A549 (cell line): Measurements from ENCODE around the gene KCNAB1. TPM values are rescaled to one million over a fixed set of nuclear protein-coding genes. Genes with fewer than 3 reads are reported as not detected.

Experiments
- ATAC-seq, 2 experiments: fragments of 200-7000 bp in 1 of 2; fragments of >200 bp in 1 of 2; cut with Nextera tagmentation in 1 of 2; cut with Tn5 transposase in 1 of 2; 3 replicates each; pipeline versions ENCODE4 v1.8.0 to v1.9.1; 2018 to 2020; ENCODE audit warnings: mild to moderate bottlenecking in 1 of 2, moderate library complexity in 1 of 2
- CTCF ChIA-PET: fragments of 300-600 bp; sonication (Branson Sonifier 250); formaldehyde crosslinking; extraction: SDS; loops from one replicate; lab custom pipeline; 2021; ENCODE audit warnings: antibody characterized with exemption, inconsistent platforms; lab: Yijun Ruan, JAX
- POLR2A ChIA-PET: fragments of 350-600 bp; formaldehyde crosslinking; extraction: SDS; loops from one replicate; lab custom pipeline; 2021; ENCODE audit warnings: antibody characterized with exemption, inconsistent platforms; lab: Yijun Ruan, JAX
- DNase-seq, 2 experiments: peaks; one replicate each; pipeline versions ENCODE4 v3.0.0 to v3.0.0-alpha.2; 2011 to 2016; ENCODE audit warnings: low read depth in 1 of 2, low spot score in 1 of 2
- FAIRE-seq: peaks from 2 replicates; lab custom pipeline; 2011; peaks lifted over from hg19 to GRCh38; lab: Jason Lieb, UNC
- H3K27ac ChIP-seq, 2 experiments: fragments of >200 bp; sonication (Bioruptor Twin); formaldehyde crosslinking; 3 replicates each; pipeline ENCODE4 v1.5.1; 2016 to 2017
- H3K4me1 ChIP-seq: fragments of >200 bp; sonication (Bioruptor Twin); formaldehyde crosslinking; 3 replicates; pipeline ENCODE4 v1.6.1; 2016
- H3K4me2 ChIP-seq: fragments of >200 bp; sonication (Bioruptor Twin); formaldehyde crosslinking; 3 replicates; pipeline ENCODE4 v1.6.1; 2016
- H3K4me3 ChIP-seq: fragments of >200 bp; sonication (Bioruptor Twin); formaldehyde crosslinking; 3 replicates; pipeline ENCODE4 v1.5.1; 2016
- H3K9me3 ChIP-seq: fragments of >200 bp; sonication (Bioruptor Twin); formaldehyde crosslinking; 3 replicates; pipeline ENCODE4 v1.6.1; 2016
- BCL3 ChIP-seq: fragments of >200 bp; sonication (Bioruptor Twin); formaldehyde crosslinking; IDR thresholded peaks from 3 replicates; pipeline ENCODE4 v1.6.1; 2016
- BHLHE40 ChIP-seq: IDR thresholded peaks from 2 replicates; pipeline ENCODE4 v1.6.1; 2012; ENCODE audit warnings: low read depth, low read length, inconsistent platforms
- CBX2 ChIP-seq: fragments of 200-600 bp; sonication (generic); IDR thresholded peaks from 2 replicates; pipeline ENCODE4 v1.6.1; 2016; ENCODE audit warnings: low read depth, mild to moderate bottlenecking, borderline replicate concordance
- CEBPB ChIP-seq, 2 experiments: fragments of >200 bp in 1 of 2; sonication (Bioruptor Twin) in 1 of 2; formaldehyde crosslinking in 1 of 2; IDR thresholded peaks; 2 replicates each; pipeline ENCODE4 v1.6.1; 2012 to 2016
- E2F6 ChIP-seq: IDR thresholded peaks from 2 replicates; pipeline ENCODE4 v1.6.1; 2012; ENCODE audit warnings: low read depth, borderline replicate concordance
- EHF ChIP-seq: fragments of 250-450 bp; sonication (Bioruptor Pico); IDR thresholded peaks from 2 replicates; pipeline ENCODE4 v1.5.0; 2020; ENCODE audit warnings: mild to moderate bottlenecking
- ELK1 ChIP-seq: fragments of 150-350 bp; IDR thresholded peaks from 2 replicates; pipeline ENCODE4 v1.6.1; 2014; ENCODE audit warnings: low read depth, mild to moderate bottlenecking, low read length
- EP300 ChIP-seq, 2 experiments: fragments of >200 bp; sonication (Bioruptor Twin); formaldehyde crosslinking; IDR thresholded peaks; 2 replicates in 1 of 2; 3 replicates in 1 of 2; pipeline ENCODE4 v1.6.1; 2016 to 2017
- ESRRA ChIP-seq: fragments of 150-350 bp; IDR thresholded peaks from 2 replicates; pipeline ENCODE4 v1.6.1; 2014; ENCODE audit warnings: mild to moderate bottlenecking, low read length, borderline replicate concordance
- FOXS1 ChIP-seq: fragments of 250-450 bp; sonication (Bioruptor Pico); IDR thresholded peaks from 2 replicates; pipeline ENCODE4 v1.5.0; 2020; ENCODE audit warnings: mild to moderate bottlenecking, moderate library complexity
- GATA3 ChIP-seq: IDR thresholded peaks from 2 replicates; pipeline ENCODE4 v1.6.1; 2012; ENCODE audit warnings: borderline replicate concordance
- HEYL ChIP-seq: fragments of 250-450 bp; sonication (Bioruptor Pico); IDR thresholded peaks from 2 replicates; pipeline ENCODE4 v1.8.0; 2021; ENCODE audit warnings: mild to moderate bottlenecking, moderate library complexity
- HMGXB4 ChIP-seq: fragments of 250-450 bp; sonication (Bioruptor Pico); IDR thresholded peaks from 2 replicates; pipeline ENCODE4 v1.5.0; 2021; ENCODE audit warnings: mild to moderate bottlenecking, moderate library complexity, borderline replicate concordance
- HOXB5 ChIP-seq: fragments of 250-450 bp; sonication (Bioruptor Pico); IDR thresholded peaks from 2 replicates; pipeline ENCODE4 v1.5.0; 2020; ENCODE audit warnings: mild to moderate bottlenecking, moderate library complexity
- JUNB ChIP-seq: fragments of >200 bp; sonication (Bioruptor Twin); formaldehyde crosslinking; IDR thresholded peaks from 2 replicates; pipeline ENCODE4 v1.6.1; 2016
- KDM1A ChIP-seq: fragments of 200-600 bp; sonication (generic); IDR thresholded peaks from 2 replicates; pipeline ENCODE4 v1.6.1; 2016; ENCODE audit warnings: low read depth, mild to moderate bottlenecking
- KDM5A ChIP-seq: fragments of 200-600 bp; sonication (generic); IDR thresholded peaks from 2 replicates; pipeline ENCODE4 v1.6.1; 2016; ENCODE audit warnings: antibody characterized with exemption, mild to moderate bottlenecking
- MAZ ChIP-seq: fragments of 150-350 bp; IDR thresholded peaks from 2 replicates; pipeline ENCODE4 v1.6.1; 2014; ENCODE audit warnings: antibody characterized with exemption, low read depth, low read length, borderline replicate concordance
- NPAS2 ChIP-seq: fragments of 250-450 bp; sonication (Bioruptor Pico); IDR thresholded peaks from 2 replicates; pipeline ENCODE4 v1.8.0; 2022; ENCODE audit warnings: mild to moderate bottlenecking, moderate library complexity, borderline replicate concordance
- NR3C1 ChIP-seq: fragments of >200 bp; sonication (Bioruptor Twin); formaldehyde crosslinking; IDR thresholded peaks from 3 replicates; pipeline ENCODE4 v1.6.1; 2017
- POLR2A ChIP-seq: IDR thresholded peaks from 2 replicates; pipeline ENCODE4 v1.6.1; 2012; ENCODE audit warnings: mild to moderate bottlenecking, low read length
- POLR2AphosphoS2 ChIP-seq: conservative IDR thresholded peaks from 2 replicates; pipeline ENCODE4 v1.6.1; 2012; ENCODE audit warnings: low read length, improper control_type of control experiment, inconsistent platforms
- RAD21 ChIP-seq, 2 experiments: fragments of >200 bp in 1 of 2; sonication (Bioruptor Twin) in 1 of 2; formaldehyde crosslinking in 1 of 2; IDR thresholded peaks in 1 of 2; conservative IDR thresholded peaks in 1 of 2; 2 replicates in 1 of 2; 3 replicates in 1 of 2; pipeline ENCODE4 v1.6.1; 2012 to 2018; ENCODE audit warnings: inconsistent platforms in 1 of 2
- RARB ChIP-seq: fragments of 250-450 bp; sonication (Bioruptor Pico); IDR thresholded peaks from 2 replicates; pipeline ENCODE4 v1.8.0; 2021; ENCODE audit warnings: mild to moderate bottlenecking, moderate library complexity
- RCOR1 ChIP-seq: fragments of 150-350 bp; IDR thresholded peaks from 2 replicates; pipeline ENCODE4 v1.6.1; 2014; ENCODE audit warnings: antibody characterized with exemption, low read length, low read depth
- REST ChIP-seq: fragments of 200-600 bp; sonication (generic); IDR thresholded peaks from 2 replicates; pipeline ENCODE4 v1.6.1; 2016; ENCODE audit warnings: antibody characterized with exemption, mild to moderate bottlenecking, moderate library complexity
- SMC3 ChIP-seq: fragments of >200 bp; sonication (Bioruptor Twin); formaldehyde crosslinking; IDR thresholded peaks from 3 replicates; pipeline ENCODE4 v1.6.1; 2018; ENCODE audit warnings: inconsistent platforms
- SREBF2 ChIP-seq: fragments of 450-650 bp; IDR thresholded peaks from 2 replicates; pipeline ENCODE4 v1.6.1; 2014; ENCODE audit warnings: mild to moderate bottlenecking, moderate library complexity
- ZFP36 ChIP-seq: fragments of 450-650 bp; IDR thresholded peaks from 2 replicates; pipeline ENCODE4 v1.6.1; 2014; ENCODE audit warnings: borderline replicate concordance; ENCODE audit not compliant: partially characterized antibody
- WGBS: methylation state at CpG from one replicate; pipeline ENCODE4 v1.1.6; 2017; ENCODE audit errors: missing lambda C conversion rate; 5-methylcytosine and 5-hydroxymethylcytosine counted together
- polyA plus RNA-seq, 4 experiments: library from polyadenylated mRNA; depleted of rRNA in 3 of 4; stranded (reverse); fragments of >200 nt; fragmentation: RNase III in 1 of 4; extraction: RNeasy Plus Mini Kit Qiagen cat#74134 plus additional on column Dnase treatment in 1 of 4; gene quantifications; 2 replicates in 3 of 4; 3 replicates in 1 of 4; pipeline ENCODE4 v1.2.3, GENCODE V29; 2011 to 2017
- TF ChIP-seq, protein P1 (sequence below): fragments of 450-650 bp; IDR thresholded peaks from 2 replicates; pipeline ENCODE4 v1.6.1; 2014; ENCODE audit warnings: antibody characterized with exemption
- TF ChIP-seq, protein P2 (sequence below): fragments of 250-450 bp; sonication (Bioruptor Pico); IDR thresholded peaks from 2 replicates; pipeline ENCODE4 v1.5.0; 2020; ENCODE audit warnings: low read depth, mild to moderate bottlenecking, moderate library complexity

Gene KCNAB1
- polyA plus RNA-seq, 2 of the 4 experiments (the other 2 are of a cell fraction), result not detected

GRCh38 chr3:156404217-156404616, 283.8 kb downstream of the KCNAB1 start:
- ChIA-PET CTCF (interaction anchor here (0.9 to 2.0 kb wide), 3 partner anchors 8 to 66 kb away, joined by 3 to 6 read pairs (median 3); no protein-coding TSS in a partner anchor), POLR2A (no interaction called here)
- 3% methylated on average over 3 of the region's 3 CpGs for WGBS
- TF ChIP-seq, protein P1, sequence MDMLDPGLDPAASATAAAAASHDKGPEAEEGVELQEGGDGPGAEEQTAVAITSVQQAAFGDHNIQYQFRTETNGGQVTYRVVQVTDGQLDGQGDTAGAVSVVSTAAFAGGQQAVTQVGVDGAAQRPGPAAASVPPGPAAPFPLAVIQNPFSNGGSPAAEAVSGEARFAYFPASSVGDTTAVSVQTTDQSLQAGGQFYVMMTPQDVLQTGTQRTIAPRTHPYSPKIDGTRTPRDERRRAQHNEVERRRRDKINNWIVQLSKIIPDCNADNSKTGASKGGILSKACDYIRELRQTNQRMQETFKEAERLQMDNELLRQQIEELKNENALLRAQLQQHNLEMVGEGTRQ, result no peak
- TF ChIP-seq BHLHE40 (no peak), KDM1A (no peak), REST (no peak), BCL3 (no peak), JUNB (no peak), GATA3 (no peak), SMC3 (no peak), EP300 (IDR thresholded peaks at IDR 0.05) (no peak), HOXB5 (CRISPR knock-in tag) (no peak), POLR2A (no peak), CEBPB (IDR thresholded peaks at IDR 0.05) (no peak), ZFP36 (no peak), CBX2 (no peak), EHF (CRISPR knock-in tag) (no peak)
- Histone ChIP-seq H3K27ac (no peak overlapping the region), H3K4me3 (no peak overlapping the region), H3K4me1 (no peaks in the 10 kb centered on the region), H3K9me3 (no peaks in the 10 kb centered on the region), H3K4me2 (no peak overlapping the region)
- ATAC-seq (no peak), DNase-seq (no peak), FAIRE-seq (no peak)

GRCh38 chr3:156406393-156406792, 286.0 kb downstream of the KCNAB1 start:
- DNase-seq (no peak), ATAC-seq (no peak), FAIRE-seq (no peak)
- POLR2A ChIA-PET, result no interaction called here
- CTCF ChIA-PET, result no interaction called here
- no peaks in the 10 kb centered on the region for H3K9me3 ChIP-seq
- H3K4me3 ChIP-seq, result no peak overlapping the region
- no peak overlapping the region for H3K27ac ChIP-seq
- no peak overlapping the region for H3K4me2 ChIP-seq
- H3K4me1 ChIP-seq, result no peaks in the 10 kb centered on the region
- TF ChIP-seq NPAS2 (CRISPR knock-in tag) (no peak), KDM5A (no peak), E2F6 (no peak), RAD21 (conservative IDR thresholded peaks at IDR 0.05 in 1 of 2, IDR thresholded peaks at IDR 0.05 in 1 of 2) (no peak), RARB (CRISPR knock-in tag) (no peak), POLR2AphosphoS2 (no peak), SREBF2 (no peak), NR3C1 (no peak), EP300 (IDR thresholded peaks at IDR 0.05) (no peak), HEYL (CRISPR knock-in tag) (no peak), HMGXB4 (CRISPR knock-in tag) (no peak), ZFP36 (no peak), RCOR1 (no peak), ESRRA (no peak), FOXS1 (CRISPR knock-in tag) (no peak), ELK1 (no peak), MAZ (no peak)
- TF ChIP-seq, protein P2, sequence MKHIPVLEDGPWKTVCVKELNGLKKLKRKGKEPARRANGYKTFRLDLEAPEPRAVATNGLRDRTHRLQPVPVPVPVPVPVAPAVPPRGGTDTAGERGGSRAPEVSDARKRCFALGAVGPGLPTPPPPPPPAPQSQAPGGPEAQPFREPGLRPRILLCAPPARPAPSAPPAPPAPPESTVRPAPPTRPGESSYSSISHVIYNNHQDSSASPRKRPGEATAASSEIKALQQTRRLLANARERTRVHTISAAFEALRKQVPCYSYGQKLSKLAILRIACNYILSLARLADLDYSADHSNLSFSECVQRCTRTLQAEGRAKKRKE (CRISPR knock-in tag), result no peak
